Esophagus mucosa (tissue), 1 donor: Measurements from ENCODE around the gene PIGS. TPM values are rescaled to one million over a fixed set of nuclear protein-coding genes. Genes with fewer than 3 reads are reported as not detected.
"Not testable (repeated sequence)": the region's sequence is repeated elsewhere in the genome, so short reads cannot be mapped to it uniquely, and the experiment has no call there.

Source experiments
- ATAC-seq: fragments of 200-7000 bp; cut with Tn5 transposase; one replicate; pipeline ENCODE4 v1.9.1; 2020
- total RNA-seq: library from RNA; stranded (reverse); gene quantifications from one replicate; pipeline ENCODE4 v1.2.4, GENCODE V29; 2023
- donor health status: DM: yes; HTN: yes; CAD: no.

The PIGS gene
- total RNA-seq, 1 donor from 2014 or later: 37.3 TPM

DNA sequence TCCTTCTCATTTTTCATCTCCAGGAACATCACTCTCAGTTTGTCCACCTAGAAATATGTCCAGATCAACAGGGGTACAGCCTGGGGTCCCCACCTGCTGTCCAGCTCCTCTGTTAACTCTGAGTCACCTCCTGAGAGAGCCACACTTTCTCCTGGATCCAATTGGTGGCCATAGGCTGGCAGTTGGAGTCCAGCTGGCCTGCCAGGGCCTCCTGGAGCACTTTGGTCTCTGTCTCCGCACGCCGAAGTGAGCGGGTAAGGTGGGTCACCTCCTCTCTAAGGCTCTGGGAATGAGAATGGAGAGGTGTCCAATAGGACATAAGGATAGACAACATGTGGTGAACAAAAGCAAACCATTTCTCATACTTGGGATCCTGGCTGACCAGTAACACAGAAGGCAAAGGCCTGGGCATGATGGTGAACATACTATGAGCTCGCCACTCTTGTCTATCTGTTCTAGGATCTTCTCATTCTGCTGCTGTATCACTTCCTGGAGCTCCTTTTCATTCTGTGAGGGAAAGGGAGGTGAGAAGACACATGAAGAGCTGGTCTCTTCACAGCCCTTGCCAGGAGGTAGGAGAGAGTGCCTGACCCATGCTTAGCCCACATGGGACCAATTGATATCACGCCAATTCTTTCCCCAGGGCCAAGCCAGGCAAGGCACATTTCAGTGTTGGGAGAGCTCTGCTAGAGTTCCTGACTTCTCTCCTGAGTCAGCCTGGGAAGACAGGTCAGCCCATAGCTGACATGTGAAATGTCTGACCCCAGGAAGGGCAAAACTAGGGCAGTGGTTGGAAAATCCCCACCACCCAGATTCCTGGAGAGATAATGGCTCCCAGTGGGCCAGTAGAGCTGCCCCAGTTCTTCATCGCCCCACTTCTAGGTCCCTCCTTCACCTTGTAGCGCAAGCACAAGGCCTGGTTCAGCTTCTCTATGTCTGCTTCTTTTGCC, 7.2 kb upstream of the PIGS start:
- ATAC-seq: no peak

DNA sequence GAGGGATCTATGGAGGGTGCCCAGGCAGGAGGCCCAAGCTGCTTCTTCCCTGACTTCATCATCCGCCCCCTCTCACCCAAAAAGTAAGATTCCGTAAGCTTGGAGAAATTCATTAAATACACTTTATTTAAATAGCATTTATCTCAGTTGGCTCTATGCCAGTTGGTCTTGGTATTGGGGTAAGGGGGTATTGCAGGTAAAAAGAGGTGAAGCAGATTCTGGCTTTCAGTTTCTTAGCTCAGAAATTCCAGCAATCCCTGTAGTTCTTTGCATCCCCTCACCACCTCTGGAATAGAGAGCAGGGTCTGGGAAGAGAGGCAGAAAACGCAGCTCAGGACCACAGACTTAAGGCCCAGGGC, 6.1 kb upstream of the PIGS start:
- ATAC-seq: no peak

DNA sequence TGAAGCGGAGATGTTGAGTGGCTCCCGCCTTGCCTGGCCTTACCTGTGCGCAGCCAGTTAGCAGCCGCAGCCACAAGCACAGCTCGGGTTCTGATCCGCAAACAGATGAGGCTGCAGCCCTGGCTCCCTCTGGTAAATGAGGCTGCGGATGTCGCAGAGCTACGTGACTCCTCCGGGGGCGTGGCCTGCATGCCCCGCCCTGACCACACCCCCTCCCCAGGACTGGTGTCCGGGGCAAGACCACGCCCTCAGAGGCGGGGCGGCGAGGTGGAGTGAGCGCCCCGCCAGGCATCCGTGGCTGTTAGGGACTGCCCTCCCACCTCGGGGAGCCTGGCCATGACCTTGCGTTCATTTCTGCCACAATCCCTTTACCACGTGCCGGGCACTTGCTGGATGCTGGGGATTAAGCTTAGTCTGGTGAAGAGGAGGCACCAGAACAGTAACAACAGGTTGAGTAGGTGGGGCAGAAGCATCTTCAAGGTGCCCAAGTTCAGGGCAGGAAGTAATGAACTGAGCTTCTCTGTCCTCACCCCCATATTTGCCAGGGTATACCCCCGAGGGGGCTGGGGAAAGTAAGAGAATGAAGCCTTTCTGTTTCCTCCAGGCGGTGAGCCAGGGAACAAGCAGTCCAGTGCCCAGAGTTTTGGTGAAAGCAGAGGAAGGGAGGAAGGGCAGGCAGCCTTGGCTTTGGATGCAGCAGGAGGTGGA, 5.6 kb upstream of the PIGS start, which contains the start of gene ALDOC:
Gene ALDOC (minus strand): TSS at position 138 of the 708 bp plus-strand sequence. CDS start 1,363 bp downstream, outside the sequence.
- ATAC-seq: peak; percentile 96

DNA sequence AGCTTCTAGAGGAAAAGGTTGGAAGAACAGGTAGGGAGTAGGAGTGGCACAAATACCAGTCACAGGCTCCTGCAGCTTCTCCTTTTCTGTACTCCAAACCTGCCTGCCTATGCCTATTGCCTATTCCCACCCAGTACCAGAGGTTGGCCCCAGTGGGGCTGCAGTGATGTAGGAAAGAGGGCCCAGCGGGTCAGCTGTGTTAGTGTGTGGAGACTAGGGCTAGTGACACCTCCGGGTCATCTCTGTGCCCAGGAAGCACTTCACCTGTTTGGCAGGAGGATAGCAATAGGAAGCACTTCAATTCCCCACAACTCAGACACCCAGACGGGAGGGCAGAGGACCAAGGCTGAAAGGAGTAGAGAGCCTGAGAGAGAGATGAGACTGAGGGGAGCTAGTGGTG, 4.7 kb upstream of the PIGS start:
- not testable (repeated sequence) for ATAC-seq

DNA sequence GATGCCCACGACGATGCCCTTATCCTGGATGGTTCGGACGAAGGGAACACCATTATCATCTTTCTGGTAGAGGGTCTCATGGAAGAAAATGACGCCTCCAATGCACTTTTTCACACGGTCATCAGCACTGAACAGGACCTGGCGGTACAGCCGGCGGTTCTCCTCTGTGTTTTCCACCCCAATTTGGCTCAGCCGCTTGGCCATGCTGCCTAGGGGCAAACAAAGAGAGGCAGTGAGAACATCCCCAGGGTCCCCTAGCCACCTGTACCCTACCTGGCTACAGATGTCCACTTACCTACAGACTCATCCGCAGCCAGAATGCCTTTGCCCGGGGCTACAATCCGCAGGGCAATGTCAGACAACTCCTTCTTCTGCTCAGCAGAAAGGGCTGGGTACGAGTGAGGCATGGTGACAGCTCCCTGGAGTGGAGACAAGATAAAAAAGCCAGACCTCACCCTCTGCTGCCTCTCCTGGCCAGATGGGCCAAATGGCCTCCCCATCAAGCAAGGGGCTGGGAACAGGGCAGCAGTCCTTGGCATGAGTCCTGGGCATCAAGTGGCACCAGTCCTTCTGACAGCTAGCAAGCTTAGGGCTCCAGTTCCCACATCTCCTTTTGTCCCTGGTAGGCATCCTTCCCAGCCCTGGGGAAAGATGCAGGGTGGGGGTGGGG, 3.9 kb upstream of the PIGS start:
- ATAC-seq: no peak

DNA sequence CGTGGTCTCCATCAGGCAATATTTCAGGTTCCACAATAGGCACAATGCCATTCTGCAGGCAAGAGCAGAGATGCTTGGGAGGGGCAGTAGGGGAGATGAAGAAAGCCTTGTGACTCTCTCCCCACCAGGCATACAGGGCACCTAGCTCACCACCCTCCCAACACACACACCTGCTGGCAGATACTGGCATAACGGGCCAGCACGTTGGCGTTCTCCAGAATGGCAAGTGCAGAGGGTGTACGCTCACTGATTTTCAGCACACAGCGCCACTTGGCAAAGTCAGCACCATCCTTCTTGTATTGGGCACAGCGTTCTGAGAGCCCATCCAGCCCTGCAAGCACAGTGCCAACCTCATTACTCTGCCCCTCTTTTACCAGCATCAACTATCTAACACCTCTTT, 3.2 kb upstream of the PIGS start:
- no peak for ATAC-seq

DNA sequence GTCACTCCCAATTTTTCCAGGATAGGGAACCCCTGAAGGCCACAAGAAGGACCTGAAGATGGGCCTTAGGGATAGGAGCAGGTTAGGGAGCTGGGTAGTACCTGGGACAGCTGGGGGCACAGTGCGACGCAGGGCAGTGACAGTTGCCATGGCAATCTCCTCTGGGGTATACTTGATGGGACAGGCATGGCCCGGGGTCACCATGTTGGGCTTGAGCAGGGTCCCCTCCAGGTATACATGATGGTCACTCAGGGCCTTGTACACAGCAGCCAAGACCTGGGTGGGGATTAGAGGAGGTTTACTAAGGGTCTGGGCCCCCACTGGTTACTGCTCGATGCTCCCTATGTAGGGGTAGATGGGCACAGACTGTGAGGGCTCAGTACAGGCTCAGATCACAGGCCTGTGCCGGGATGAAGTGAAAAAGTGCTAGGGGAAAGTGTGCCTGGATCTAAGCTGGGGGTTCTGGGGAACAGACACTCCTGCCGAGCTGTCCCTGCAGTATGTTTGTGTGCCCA, 2.7 kb upstream of the PIGS start:
- ATAC-seq: no peak

DNA sequence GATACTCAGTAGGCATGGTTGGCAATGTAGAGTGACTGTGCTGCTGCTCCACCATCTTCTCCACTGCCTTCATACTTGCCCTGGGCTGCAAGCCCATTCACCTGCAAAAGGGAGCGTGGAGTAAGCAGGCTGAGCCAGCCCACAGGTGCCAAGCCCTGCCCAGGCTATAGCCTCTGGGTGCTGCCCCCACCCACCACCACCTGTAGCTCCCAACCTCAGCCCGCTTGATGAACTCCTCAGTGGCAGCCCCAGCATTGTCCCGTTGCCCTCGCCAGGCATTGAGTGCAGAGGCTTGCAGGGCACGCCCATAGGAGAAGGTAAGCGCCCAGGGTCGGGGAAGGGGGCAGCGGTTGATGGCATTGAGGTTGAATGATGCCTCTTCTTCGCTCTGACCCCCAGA, 2.2 kb upstream of the PIGS start:
- no peak for ATAC-seq

DNA sequence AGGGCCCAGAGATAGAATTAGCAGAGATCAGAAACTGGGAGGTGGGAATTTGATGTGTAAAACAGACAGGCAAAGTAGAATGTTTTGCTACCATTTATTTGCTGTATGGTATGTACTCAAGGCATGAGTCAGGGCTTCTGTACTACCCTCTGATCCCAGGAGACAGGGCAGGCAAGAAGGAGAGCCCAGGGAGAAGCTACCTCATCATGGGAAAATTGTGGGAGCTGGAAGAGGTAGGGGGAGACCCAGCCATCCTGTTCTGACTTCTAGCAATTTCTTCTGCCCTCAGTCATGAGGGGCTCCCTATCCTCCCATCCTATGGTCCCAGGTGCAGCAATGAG, 1.7 kb upstream of the PIGS start:
- ATAC-seq: no peak

DNA sequence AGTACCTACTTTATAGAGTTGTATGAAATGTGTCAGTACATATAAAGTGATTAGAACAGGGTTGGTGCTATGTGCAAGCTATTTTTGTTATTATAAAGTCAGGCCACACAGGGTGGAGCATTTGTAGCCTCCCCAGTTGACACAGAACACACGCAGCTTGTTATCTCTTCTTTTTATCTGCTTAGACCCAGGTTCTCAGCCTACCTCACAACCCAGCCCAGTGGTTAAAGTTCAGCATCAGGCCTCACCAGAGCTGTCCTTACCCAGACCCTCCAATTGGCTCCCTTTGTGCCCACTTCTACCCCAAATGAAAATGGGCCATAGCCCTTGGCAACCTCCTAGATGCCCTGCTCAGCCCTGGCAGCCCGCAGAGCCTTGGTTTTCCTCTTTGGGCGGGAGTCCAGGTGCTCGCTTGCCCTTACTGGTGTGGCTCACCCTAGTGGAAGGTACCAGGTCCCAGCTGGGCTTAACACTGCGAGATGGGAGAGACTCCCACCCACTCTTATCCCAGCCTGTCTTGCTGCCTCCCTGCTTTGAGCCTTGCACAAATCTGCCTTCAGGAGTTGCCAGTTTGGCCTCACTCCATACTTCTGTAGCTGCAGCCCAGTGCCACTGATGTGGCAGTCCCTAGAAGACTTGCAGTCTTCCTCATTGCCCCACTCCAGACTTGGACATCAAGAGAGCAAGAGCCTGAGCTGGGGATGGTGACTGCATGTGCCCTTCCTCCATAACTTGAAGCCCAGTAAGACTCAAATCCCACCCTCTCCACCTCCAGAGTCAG, 1.1 kb upstream of the PIGS start:
- ATAC-seq: no peak

DNA sequence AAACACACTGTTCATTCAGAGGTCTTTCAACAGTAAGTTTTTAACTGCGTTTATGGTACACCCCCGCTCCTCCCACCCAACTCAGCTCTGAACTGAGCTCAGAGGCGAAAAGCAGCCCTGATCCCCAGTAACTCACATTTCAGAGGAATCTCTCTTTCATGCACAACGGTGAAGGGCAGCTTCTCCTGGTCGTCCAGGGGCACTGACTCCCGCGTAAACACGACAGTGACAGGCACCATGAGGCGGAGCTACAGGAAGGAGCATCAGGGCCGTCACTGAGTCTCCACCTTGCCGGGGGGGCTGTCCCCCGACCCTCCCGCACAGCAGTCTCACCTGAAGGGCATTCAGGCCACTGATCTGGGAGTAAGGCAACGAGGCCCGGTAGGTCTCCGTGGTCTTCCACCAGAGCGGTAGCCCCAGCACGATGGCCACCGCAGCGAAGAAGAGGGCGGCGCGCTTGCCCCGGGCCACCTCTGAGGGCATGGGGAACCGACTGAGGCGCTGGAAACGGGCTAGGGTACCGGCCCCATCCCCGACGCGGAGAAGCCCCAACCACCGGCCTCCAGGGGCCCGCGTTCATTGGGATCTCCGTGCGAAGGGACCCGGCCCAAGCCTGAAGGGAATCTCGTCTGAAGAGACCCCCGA, 486 bp downstream of the PIGS start:
- ATAC-seq: peak; percentile 27

DNA sequence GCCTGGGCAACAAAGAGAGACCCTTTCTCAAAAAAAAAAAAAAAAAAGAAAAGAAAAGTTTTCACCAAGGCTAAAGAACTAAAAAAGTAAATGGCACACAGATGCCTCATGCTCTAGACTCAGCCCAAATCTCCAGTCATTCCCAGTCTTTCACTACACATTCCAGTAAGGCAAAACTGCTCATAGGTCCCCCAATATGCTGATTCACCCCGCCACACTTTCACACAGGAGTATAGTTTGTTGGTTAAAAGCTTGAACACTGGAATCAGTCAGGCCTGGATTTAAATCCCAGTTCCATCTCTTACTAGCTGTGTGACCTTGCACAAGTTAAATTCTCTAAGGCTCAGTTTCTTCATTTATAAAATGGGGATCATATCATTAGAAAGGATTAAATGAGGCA, 1.9 kb downstream of the PIGS start:
- no peak for ATAC-seq

DNA sequence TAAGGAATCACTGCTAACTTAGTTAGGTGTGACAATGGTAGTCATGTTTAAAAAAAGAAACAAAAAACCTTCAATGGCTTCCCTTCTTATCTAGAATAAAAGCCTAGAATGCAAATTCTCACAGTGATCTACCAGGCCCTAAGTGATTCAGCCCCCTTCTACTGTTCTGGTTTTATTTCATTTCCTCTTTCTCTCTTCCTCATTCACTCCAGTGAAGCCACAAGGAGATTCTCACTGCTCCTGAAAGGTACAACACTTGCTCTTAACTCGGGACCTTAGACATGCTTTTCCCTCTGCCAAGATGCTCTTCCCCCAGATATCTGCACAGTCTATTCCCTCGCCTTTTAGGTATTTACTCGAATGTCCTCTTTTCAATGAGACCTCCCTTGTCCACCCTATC, 3.7 kb downstream of the PIGS start:
- no peak for ATAC-seq

DNA sequence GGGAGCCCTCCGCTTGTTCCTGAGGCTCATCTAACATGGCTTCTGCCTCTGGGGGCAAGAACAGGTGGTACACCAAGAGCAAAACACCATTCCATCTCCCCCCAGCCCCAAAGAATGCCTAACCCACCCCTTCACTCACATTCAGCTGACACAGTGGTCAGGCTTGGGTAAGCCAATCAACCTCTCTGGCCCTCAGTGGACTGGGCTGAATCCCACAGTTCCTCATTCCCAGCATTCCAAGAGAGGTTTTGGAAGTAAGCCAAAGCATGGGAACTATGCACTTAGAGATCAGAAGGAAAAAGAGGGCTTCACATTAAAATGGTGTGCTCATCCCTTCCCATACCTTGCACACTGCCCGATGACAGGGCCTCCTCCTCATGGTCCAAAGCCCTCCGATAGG, 7.8 kb downstream of the PIGS start:
- peak; percentile 12 for ATAC-seq

DNA sequence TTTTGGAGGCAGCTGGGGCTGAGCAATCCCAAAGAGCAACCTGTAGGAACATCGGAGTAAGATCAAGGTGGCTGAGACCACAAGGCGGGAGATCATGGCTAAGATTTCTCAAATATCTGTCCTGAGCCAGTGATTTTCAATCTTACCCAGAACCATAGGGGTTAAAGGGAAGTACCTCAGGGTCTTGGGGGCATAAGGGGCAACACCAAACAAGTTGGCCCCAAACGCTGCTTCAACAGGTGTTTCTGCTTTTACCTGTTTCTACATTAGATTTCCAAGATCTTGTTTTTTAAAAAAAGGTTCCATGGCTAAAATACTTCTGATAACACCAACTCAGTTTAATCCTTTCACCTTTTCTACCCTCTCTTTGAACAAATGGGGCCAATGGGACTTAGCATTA, 16.3 kb downstream of the PIGS start:
- ATAC-seq: no peak

DNA sequence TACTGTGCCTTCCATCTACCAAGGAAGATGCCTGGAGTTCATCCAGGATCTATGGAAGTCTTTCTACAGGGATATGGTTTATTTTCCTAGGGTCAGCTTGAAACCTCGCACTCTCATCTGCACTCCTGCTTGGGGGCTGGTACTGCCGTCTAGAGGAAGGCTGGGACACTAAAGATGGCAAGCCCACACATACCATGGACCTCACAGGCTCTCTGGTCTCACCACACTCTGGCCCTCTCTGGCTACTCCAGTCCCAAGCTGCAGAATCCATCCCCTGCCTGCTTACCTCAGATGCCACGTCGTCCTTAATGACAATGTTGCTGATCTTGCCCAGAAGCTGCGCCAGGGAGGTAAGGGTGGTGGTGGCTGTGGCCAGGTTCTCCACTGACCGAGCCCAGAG, 16.8 kb downstream of the PIGS start:
- no peak for ATAC-seq

DNA sequence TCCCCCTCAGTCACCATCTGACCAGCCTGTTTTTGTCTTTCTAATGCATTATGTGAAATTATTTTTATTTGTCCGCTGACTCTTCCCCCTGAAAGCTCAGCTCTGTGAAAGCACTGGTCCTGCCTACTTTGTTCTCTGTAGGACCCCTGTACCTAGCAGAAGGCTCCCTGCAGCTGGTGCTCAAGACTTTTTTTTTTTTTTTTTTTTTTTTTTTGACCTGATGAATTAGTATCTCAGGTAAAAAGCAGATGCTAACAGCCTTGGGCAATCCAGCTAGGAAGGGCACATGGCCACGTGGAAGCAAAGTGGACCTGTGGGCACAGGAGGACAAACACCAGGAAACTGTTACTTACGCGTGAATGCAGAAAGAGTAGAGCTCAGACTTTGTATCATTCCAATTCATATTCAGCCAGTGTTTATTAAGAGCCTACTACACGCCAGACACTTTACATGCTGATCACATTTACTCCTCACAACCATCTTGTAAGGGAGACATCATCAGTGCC, 18.3 kb downstream of the PIGS start:
- no peak for ATAC-seq

DNA sequence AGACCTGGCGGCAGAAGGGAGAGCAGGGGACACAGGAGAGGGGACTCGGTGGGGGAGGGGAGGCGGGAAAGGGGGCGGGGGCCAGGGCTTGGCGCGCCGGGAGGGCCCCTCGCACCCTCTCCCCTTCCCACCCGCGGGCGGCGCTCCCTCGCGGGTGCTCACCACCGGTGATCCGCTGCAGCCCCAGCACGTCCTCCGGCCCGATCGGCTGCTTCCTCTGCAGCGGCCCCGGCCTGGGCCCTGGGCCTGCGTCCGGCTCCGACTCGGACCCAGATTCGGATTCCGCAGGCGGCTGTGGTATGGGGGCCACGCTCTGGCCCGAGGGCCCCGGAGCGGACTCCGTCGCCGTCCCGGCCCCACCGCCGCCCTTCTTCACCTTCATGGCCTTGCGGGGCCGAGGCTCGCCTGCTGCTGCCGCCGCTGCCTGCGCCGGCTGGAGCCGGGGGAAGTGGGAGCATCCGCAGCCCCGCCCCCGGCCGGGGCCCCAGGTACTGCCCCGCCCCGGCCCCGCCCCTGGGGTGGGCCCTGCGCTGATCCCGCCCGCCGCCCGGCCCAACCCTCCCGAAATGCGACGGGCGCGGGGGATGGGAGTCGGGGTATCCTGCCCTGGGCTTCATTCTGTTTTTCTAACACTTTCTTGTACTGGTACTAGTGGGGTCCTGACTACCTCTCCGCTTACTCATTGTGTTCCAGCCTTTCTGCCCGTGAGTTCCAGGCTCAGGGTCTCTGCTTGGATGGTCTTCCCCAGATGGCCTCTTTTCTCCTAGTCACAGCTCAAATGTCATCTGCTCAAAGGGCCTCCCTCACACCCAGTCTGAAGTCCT, 18.9 kb downstream of the PIGS start, which contains the start of gene UNC119:
Gene UNC119 (minus strand): TSS at position 449 of the 824 bp plus-strand sequence. CDS start 67 bp downstream, at position 382.
- peak; percentile 85 for ATAC-seq

DNA sequence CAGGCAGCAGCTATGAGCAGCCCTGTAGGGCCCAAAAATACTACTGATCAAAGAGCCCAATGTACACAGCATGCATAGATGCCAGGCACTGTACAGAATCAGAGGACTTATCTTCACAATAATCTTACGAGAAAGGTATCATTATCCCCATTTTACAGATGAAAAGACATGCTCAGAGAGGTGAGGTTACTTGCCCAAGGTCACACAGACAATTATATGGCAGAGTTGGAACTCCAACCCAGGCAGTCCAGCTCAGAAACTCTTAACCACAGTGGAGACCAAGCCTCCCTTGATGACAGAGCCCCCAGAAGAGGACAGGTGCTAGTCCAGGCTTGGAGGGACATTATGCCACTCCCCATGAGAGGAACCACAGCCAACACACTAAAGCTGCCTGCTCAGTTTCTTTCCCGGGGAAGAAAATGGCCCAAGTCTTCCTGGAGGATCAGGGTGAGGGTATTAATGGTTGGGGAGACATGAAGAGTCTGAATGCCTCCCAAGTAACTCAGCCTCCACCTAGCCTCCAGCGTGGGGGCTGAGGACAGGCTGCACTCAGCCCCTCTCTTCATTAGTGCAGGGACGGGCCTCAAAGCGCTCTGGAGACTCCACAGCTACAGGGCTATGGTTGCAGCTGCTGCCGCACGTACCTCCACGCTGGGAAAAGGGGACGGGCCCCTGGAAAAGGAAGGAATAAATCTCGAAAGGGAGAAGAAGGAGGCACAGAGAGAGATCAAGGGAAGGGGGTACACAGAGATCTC, 19.7 kb downstream of the PIGS start:
- peak; percentile 1 for ATAC-seq

DNA sequence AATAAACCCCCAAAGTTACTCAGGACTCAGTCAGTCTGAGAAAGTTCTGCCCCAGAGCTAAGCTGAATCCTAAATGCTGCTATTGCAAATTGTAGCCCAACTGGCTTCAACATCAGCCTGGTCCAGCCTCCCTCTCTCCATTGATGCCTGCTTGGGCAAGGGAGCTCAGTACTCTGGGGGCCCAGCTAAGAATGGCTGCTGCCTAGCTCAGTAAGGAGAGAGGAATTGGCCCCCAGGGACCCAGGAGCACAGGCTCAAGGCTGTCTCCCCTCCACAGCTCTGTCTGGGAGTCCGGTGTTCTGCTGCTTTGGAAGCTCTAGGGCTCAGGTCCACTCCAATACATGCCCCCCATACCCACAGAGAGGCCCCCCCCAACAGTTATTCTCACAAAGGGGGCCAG, 20.5 kb downstream of the PIGS start:
- no peak for ATAC-seq
